NT2/D1 (cell line): ENCODE results near the gene PRICKLE3.

Source experiments
- SUZ12 ChIP-seq: IDR thresholded peaks from 2 replicates; pipeline ENCODE4 v1.6.1; 2011; ENCODE audit not compliant: insufficient read length, insufficient read depth; ENCODE audit errors: extremely low read depth
- YY1 ChIP-seq: IDR thresholded peaks from 2 replicates; pipeline ENCODE4 v1.6.1; 2011; ENCODE audit not compliant: insufficient read length, insufficient read depth
- ZNF274 ChIP-seq: IDR thresholded peaks from 2 replicates; pipeline ENCODE4 v1.6.1; 2011; ENCODE audit warnings: mild to moderate bottlenecking, low read depth, low read length

DNA sequence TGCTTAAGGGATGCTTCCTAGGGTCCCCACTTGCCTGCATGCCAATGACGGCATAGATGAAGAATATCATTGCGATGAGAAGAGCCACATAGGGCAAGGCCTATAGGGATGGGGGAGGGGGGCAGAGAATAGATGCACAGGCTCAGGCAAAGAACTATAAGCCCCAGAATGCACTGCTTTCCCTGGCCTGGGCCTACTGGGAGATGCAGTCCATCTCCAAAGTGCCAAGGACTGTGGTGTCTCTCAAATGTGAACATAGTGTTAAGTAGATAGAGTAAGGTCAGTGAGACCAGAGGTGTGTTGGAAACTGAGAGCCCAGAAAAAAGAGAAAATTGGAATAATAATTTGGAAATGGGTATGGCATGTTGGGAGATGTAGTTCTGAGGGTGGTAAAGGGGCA, 26.0 kb upstream of the PRICKLE3 start:
- TF ChIP-seq YY1 = no peak
- TF ChIP-seq ZNF274 = no peak
- TF ChIP-seq SUZ12 = no peak
